Measurements from ENCODE around the gene FCER1G.

FCER1G gene

GRCh38 chr1:161215076-161215475 is at the start of gene FCER1G:
FCER1G (plus strand) TSS chr1:161215295; CDS start chr1:161215322, 27 bp downstream.
- no peaks in the 10 kb centered on the region for H3K27me3 Mint-ChIP-seq
- H3K4me1 Mint-ChIP-seq (ENCODE audit: low read depth), result peaks cover 46% of the 10 kb centered on the region
- H3K36me3 Mint-ChIP-seq (ENCODE audit: low read depth), result peaks cover 41% of the 10 kb centered on the region
- peak within 1 kb of the TSS; percentile 53 for H3K27ac Mint-ChIP-seq
- H3K4me3 Mint-ChIP-seq, result peak within 1 kb of the TSS; percentile 62
- no peaks in the 10 kb centered on the region for H3K9me3 Mint-ChIP-seq

- Mint-ChIP-seq H3K27ac (peak within 1 kb of the TSS; percentile 92), H3K4me3 (peak within 1 kb of the TSS; percentile 92), H3K27me3 (no peaks in the 10 kb centered on the region), H3K4me1 (ENCODE audit: low read depth) (peaks cover 44% of the 10 kb centered on the region), H3K36me3 (ENCODE audit: low read depth) (peaks cover 29% of the 10 kb centered on the region), H3K9me3 (no peaks in the 10 kb centered on the region)
These were observed 49.1 kb upstream of the FCER1G start, which contains the start of gene PPOX for GRCh38 chr1:161165742-161166668. PPOX (plus strand) TSS chr1:161166426; CDS start chr1:161166848, 422 bp downstream.

- H3K27me3 Mint-ChIP-seq, result no peaks in the 10 kb centered on the region
- peak overlapping the region; percentile 92 for H3K27ac Mint-ChIP-seq
- peaks cover 35% of the 10 kb centered on the region for H3K4me1 Mint-ChIP-seq (ENCODE audit: low read depth)
- no peaks in the 10 kb centered on the region for H3K9me3 Mint-ChIP-seq
- H3K4me3 Mint-ChIP-seq, result peak overlapping the region; percentile 92
- peaks cover 33% of the 10 kb centered on the region for H3K36me3 Mint-ChIP-seq (ENCODE audit: low read depth)
These were observed 48.2 kb upstream of the FCER1G start for GRCh38 chr1:161166669-161167548.

DNA sequence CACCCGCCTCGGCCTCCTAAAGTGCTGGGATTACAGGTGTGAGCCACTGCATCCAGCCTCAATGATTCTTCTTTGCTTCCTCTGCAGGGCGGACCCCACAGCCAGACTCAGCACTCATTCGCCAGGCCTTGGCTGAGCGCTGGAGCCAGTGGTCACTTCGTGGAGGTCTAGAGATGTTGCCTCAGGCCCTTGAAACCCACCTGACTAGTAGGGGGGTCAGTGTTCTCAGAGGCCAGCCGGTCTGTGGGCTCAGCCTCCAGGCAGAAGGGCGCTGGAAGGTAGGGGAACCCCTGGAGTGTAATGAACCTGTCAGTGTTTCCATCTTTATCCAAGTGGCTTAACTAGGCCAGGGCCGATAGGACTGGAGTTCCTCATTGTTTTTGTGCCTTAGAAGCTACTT is 46.2 kb upstream of the FCER1G start:
- Mint-ChIP-seq H3K36me3 (ENCODE audit: low read depth) (peaks cover 38% of the 10 kb centered on the region), H3K27me3 (no peaks in the 10 kb centered on the region), H3K4me1 (ENCODE audit: low read depth) (peaks cover 25% of the 10 kb centered on the region), H3K4me3 (no peak overlapping the region), H3K9me3 (no peaks in the 10 kb centered on the region), H3K27ac (peak overlapping the region; percentile 55)

- H3K4me3 Mint-ChIP-seq, result no peak overlapping the region
- H3K36me3 Mint-ChIP-seq (ENCODE audit: low read depth), result peaks cover 50% of the 10 kb centered on the region
- no peaks in the 10 kb centered on the region for H3K9me3 Mint-ChIP-seq
- peaks cover 32% of the 10 kb centered on the region for H3K4me1 Mint-ChIP-seq (ENCODE audit: low read depth)
- no peak overlapping the region for H3K27ac Mint-ChIP-seq
- no peaks in the 10 kb centered on the region for H3K27me3 Mint-ChIP-seq
These were observed 43.9 kb upstream of the FCER1G start for GRCh38 chr1:161171191-161171590.

DNA sequence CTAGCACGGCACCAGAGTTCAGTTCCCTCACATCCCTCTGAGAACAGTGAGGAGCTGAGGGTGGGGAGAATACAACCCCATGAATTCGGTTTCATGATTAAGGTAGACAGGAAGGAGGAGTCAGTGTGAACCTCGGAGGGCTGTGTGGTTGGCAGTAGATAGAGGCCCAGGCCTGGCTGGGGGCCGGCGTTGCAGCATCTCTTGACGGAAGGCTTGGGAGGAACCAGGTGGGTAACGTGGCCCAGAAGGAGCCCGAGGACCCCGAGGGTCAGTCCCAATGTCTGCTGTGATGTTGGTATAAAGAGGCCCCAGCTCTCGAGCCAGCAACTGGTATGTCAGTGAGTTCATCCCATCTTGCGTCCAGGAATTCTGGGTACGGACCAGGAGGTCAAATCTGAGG is 43.4 kb upstream of the FCER1G start:
- H3K27me3 Mint-ChIP-seq, result no peaks in the 10 kb centered on the region
- H3K4me3 Mint-ChIP-seq, result no peak overlapping the region
- H3K4me1 Mint-ChIP-seq (ENCODE audit: low read depth), result peaks cover 37% of the 10 kb centered on the region
- peaks cover 50% of the 10 kb centered on the region for H3K36me3 Mint-ChIP-seq (ENCODE audit: low read depth)
- H3K27ac Mint-ChIP-seq, result no peak overlapping the region
- H3K9me3 Mint-ChIP-seq, result no peaks in the 10 kb centered on the region

GRCh38 chr1:161172349-161172748 is 42.7 kb upstream of the FCER1G start:
- Mint-ChIP-seq H3K27ac (peak overlapping the region; percentile 52), H3K4me1 (ENCODE audit: low read depth) (peaks cover 36% of the 10 kb centered on the region), H3K27me3 (no peaks in the 10 kb centered on the region), H3K9me3 (no peaks in the 10 kb centered on the region), H3K36me3 (ENCODE audit: low read depth) (peaks cover 50% of the 10 kb centered on the region), H3K4me3 (no peak overlapping the region)

DNA sequence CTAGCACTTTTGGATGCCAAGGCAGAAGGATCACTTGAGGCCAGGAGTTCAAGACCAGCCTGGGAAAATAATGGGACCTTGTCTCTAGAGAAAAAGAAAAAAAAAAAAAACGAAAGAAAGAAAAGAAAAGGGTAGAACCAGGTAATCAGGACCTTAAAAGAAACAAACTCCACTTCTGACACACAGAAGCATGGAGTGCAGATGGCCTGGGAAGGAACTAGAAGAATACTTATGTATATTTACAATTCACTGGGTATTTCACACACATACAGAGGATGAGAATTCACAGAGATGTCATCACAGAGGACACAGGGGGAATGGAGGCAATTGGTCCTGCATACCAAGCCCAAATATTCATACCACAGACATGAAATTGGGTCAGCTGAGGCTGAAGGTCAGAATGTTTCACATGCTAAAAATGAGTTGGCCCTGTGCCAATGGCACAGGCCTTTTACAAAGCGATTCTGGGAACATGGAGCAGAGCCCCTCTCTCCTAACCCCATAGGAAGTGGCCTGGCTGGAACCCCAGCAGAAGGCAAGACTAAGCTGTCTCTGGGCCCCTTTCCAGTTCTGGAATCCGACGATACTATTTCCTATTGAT is 42.2 kb upstream of the FCER1G start:
- Mint-ChIP-seq H3K4me1 (ENCODE audit: low read depth) (peaks cover 38% of the 10 kb centered on the region), H3K36me3 (ENCODE audit: low read depth) (peaks cover 50% of the 10 kb centered on the region), H3K4me3 (no peak overlapping the region), H3K27ac (no peak overlapping the region), H3K27me3 (no peaks in the 10 kb centered on the region), H3K9me3 (no peaks in the 10 kb centered on the region)

- no peaks in the 10 kb centered on the region for H3K27me3 Mint-ChIP-seq
- H3K9me3 Mint-ChIP-seq, result no peaks in the 10 kb centered on the region
- peaks cover 48% of the 10 kb centered on the region for H3K36me3 Mint-ChIP-seq (ENCODE audit: low read depth)
- no peak overlapping the region for H3K27ac Mint-ChIP-seq
- peaks cover 38% of the 10 kb centered on the region for H3K4me1 Mint-ChIP-seq (ENCODE audit: low read depth)
- H3K4me3 Mint-ChIP-seq, result no peak overlapping the region
These were observed 41.4 kb upstream of the FCER1G start for GRCh38 chr1:161173711-161174110.

DNA sequence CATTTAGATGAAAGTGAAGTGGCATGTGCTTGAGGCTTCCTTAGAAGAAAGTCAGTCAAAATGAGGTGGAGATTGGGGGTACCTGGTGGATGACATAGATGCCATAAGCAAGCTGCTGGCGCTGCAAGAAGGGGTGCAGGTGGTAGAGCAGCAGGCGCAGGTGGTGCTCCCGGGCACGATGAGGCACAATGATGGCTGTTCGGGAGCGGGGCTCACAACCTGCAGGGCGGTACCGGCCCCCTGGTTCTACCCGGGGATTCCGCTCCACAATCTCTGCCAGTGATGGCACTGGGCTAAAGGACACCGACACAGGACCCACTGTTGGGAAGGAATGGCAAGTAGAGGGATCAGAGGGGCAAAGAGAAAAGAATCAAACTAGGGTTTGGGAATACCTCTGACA is 40.2 kb upstream of the FCER1G start:
- no peak overlapping the region for H3K4me3 Mint-ChIP-seq
- H3K4me1 Mint-ChIP-seq (ENCODE audit: low read depth), result peaks cover 40% of the 10 kb centered on the region
- no peaks in the 10 kb centered on the region for H3K9me3 Mint-ChIP-seq
- peaks cover 48% of the 10 kb centered on the region for H3K36me3 Mint-ChIP-seq (ENCODE audit: low read depth)
- H3K27ac Mint-ChIP-seq, result peak overlapping the region; percentile 66
- H3K27me3 Mint-ChIP-seq, result no peaks in the 10 kb centered on the region

GRCh38 chr1:161175771-161176453 is 39.2 kb upstream of the FCER1G start:
- Mint-ChIP-seq H3K36me3 (ENCODE audit: low read depth) (peaks cover 46% of the 10 kb centered on the region), H3K4me3 (peak overlapping the region; percentile 100), H3K4me1 (ENCODE audit: low read depth) (peaks cover 49% of the 10 kb centered on the region), H3K9me3 (no peaks in the 10 kb centered on the region), H3K27me3 (no peaks in the 10 kb centered on the region), H3K27ac (peak overlapping the region; percentile 99)

GRCh38 chr1:161176468-161177111 is 38.5 kb upstream of the FCER1G start:
- Mint-ChIP-seq H3K4me3 (peak overlapping the region; percentile 100), H3K27me3 (no peaks in the 10 kb centered on the region), H3K27ac (peak overlapping the region; percentile 99), H3K9me3 (no peaks in the 10 kb centered on the region), H3K36me3 (ENCODE audit: low read depth) (peaks cover 40% of the 10 kb centered on the region), H3K4me1 (ENCODE audit: low read depth) (peaks cover 55% of the 10 kb centered on the region)

- Mint-ChIP-seq H3K27me3 (no peaks in the 10 kb centered on the region), H3K27ac (peak within 1 kb of the TSS; percentile 99), H3K4me1 (ENCODE audit: low read depth) (peaks cover 62% of the 10 kb centered on the region), H3K9me3 (no peaks in the 10 kb centered on the region), H3K4me3 (peak within 1 kb of the TSS; percentile 100), H3K36me3 (ENCODE audit: low read depth) (peaks cover 33% of the 10 kb centered on the region)
These were observed 37.8 kb upstream of the FCER1G start, which contains the start of gene B4GALT3 for GRCh38 chr1:161177112-161177935. B4GALT3 (minus strand) TSS chr1:161177507; CDS start chr1:161176060, 1,447 bp downstream.

Measured in stimulated activated naive CD8-positive, alpha-beta T cell treated with anti-CD3 and anti-CD28 coated beads, Interleukin-15, Interleukin-2, amounts not matched to agents 100 ng/mL and 50 ng/mL, for 24 hours (primary cell).